ENCODE data around the gene SLC39A2.

The SLC39A2 gene

DNA sequence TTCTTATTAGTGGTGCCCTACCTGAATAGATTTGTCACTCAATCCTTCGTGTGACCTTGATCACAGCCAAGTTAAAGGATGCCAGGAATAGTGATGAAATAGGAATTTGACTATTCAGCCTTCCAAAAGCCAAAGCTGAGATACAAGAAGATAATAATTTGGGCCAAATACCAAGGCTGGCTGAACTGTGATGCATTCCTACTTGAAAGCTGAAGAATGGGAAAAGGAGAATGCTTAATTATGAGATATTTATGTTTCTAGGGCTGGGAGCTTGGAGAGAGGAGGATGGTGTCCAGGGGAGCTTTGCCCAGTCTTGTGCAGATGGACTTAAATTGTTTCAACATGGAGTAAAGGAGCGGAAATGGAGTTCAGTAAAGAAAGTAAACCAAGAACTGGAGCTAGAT, 48.3 kb downstream of the SLC39A2 start:
- DNase-seq (ENCODE audit: low read depth in 2 of 2): no peak

- no peak for DNase-seq (ENCODE audit: low read depth in 2 of 2)
These were observed 49.5 kb downstream of the SLC39A2 start for GRCh38 chr14:21048638-21049037.

GRCh38 chr14:21049271-21049673, 50.2 kb downstream of the SLC39A2 start:
- no peak for DNase-seq (ENCODE audit: low read depth in 2 of 2)

- no peak for DNase-seq (ENCODE audit: low read depth in 2 of 2)
These were observed 51.5 kb downstream of the SLC39A2 start for GRCh38 chr14:21050597-21050996.

Data from stimulated activated CD8-positive, alpha-beta memory T cell treated with anti-CD3 and anti-CD28 coated beads, Interleukin-7, amount 100 ng/mL, for 4 hours (primary cell).